ENCODE results near the gene BPHL.

The BPHL gene

DNA sequence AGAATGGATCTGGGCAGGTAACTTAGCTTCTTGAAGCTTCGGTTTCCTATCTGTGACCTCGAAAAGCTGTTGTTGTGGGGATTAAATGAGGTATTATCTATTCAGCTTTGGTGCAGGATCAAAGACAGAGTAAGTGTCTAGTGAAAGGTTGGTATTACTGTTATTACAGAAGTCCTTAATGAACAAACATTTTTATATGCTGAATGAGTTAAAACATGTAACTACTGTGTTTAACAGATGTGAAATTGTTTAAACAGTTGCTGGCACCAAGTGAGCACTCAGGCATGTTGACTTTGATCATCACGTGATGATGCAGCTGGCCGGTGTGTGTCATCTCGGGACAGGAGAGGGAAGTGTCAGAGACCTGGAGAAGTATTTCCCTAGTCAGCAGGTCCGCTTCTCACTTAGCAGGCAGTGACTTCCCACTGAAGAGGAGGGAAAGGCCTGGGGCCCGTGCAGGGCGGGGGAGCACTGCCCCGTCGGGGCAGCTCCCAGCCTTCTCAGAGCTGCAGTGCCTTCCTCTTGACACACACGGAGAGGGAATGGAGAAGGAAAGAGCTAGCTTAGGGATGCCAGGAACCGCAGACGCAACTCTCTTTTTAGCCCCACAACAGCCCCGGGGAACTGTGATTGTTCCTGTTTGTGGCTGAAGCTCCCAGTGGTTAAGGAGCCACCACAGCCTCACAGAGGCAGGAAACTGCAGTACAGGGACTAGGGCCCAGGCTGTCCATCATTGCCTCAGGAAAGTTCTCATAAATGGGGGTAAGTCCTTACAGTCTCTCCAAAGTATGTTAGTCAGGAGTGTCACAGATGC lies 20.8 kb downstream of the BPHL start:
- H3K36me3 Mint-ChIP-seq (ENCODE audit: low read depth) = peaks cover 74% of the 10 kb centered on the region
- H3K4me3 Mint-ChIP-seq = peak overlapping the region in 2 of 3 experiments; percentile 22 to 61
- no peaks in the 10 kb centered on the region for H3K27me3 Mint-ChIP-seq (ENCODE audit: low read depth)
- peak overlapping the region; percentile 3 to 86 (median 48) for H3K27ac Mint-ChIP-seq
- no peaks in the 10 kb centered on the region for H3K9me3 Mint-ChIP-seq
- TF ChIP-seq, protein P1, sequence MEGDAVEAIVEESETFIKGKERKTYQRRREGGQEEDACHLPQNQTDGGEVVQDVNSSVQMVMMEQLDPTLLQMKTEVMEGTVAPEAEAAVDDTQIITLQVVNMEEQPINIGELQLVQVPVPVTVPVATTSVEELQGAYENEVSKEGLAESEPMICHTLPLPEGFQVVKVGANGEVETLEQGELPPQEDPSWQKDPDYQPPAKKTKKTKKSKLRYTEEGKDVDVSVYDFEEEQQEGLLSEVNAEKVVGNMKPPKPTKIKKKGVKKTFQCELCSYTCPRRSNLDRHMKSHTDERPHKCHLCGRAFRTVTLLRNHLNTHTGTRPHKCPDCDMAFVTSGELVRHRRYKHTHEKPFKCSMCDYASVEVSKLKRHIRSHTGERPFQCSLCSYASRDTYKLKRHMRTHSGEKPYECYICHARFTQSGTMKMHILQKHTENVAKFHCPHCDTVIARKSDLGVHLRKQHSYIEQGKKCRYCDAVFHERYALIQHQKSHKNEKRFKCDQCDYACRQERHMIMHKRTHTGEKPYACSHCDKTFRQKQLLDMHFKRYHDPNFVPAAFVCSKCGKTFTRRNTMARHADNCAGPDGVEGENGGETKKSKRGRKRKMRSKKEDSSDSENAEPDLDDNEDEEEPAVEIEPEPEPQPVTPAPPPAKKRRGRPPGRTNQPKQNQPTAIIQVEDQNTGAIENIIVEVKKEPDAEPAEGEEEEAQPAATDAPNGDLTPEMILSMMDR (IDR thresholded peaks at IDR 0.05; ENCODE audit: unreplicated experiment in 3 of 3) = no peak
- H3K4me1 Mint-ChIP-seq = peaks cover 30% of the 10 kb centered on the region

DNA sequence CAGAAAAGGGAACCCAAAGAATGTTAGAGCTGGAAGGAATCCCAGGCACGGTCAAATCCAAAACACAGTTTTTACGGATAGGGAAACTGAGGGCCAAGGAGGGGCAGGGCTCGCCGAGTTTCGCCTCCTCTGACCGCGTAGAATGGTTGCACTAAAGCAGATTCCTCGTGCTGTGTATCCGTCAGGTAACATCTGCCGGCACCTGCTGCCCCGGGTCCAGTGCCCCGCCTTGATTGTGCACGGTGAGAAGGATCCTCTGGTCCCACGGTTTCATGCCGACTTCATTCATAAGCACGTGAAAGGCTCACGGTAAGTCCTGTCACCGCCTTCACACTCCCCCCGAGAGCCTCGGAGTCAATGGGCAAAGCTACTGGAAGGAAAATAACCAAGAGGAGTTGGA lies 21.7 kb downstream of the BPHL start:
- Mint-ChIP-seq H3K27ac (peak overlapping the region in 1 of 3 experiments; percentile 86), H3K27me3 (ENCODE audit: low read depth) (no peaks in the 10 kb centered on the region), H3K4me1 (peaks cover 26% of the 10 kb centered on the region), H3K4me3 (no peak overlapping the region), H3K36me3 (ENCODE audit: low read depth) (peaks cover 77% of the 10 kb centered on the region), H3K9me3 (no peaks in the 10 kb centered on the region)
- TF ChIP-seq, protein P1 (IDR thresholded peaks at IDR 0.05; ENCODE audit: unreplicated experiment in 3 of 3) = no peak

DNA sequence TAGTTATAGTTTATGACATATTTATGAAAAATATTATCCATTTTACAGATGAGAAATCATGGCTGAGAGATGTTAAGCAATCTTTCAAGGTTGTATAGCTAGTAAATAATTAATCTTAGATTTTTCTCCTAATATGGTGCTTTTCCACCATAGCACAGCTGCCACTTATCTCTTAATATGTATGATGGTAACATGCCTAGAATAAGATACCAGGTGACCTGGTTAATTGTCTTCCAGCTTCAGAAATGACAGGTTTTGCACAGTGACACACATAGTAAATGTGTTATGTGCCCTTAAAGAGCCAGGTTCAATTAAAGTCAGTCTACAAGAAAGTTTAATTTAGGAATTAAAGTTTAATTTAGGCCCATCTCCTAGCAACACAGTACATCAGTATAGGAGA lies 24.0 kb downstream of the BPHL start:
- peaks cover 68% of the 10 kb centered on the region for H3K36me3 Mint-ChIP-seq (ENCODE audit: low read depth)
- H3K4me1 Mint-ChIP-seq = peaks cover 14% of the 10 kb centered on the region

DNA sequence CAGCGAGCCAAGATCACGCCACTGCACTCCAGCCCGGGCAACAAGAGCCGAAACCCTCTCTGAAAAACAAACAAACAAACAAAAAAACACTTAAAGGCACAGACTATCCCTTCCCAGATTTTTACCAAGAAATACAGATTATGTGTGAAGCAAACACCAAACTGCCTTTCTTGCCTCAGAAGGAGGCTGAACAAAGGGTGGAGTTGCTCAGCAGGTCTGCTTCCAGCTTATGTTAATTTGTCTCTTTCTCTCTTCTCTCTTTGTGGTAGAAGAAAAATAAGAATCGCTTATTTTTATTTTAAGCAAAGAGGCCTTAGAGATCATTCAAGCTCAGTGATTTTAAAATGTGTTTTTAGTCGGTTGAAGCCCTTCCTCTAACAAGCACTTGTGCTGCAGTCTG lies 24.6 kb downstream of the BPHL start:
- H3K36me3 Mint-ChIP-seq (ENCODE audit: low read depth) = peaks cover 68% of the 10 kb centered on the region
- peaks cover 14% of the 10 kb centered on the region for H3K4me1 Mint-ChIP-seq
- H3K27me3 Mint-ChIP-seq (ENCODE audit: low read depth) = no peaks in the 10 kb centered on the region
- H3K27ac Mint-ChIP-seq = no peak overlapping the region
- H3K9me3 Mint-ChIP-seq = peaks cover 3% of the 10 kb centered on the region
- TF ChIP-seq, protein P1 (IDR thresholded peaks at IDR 0.05; ENCODE audit: unreplicated experiment in 3 of 3) = no peak
- H3K4me3 Mint-ChIP-seq = no peak overlapping the region

More for the DNA sequence above, 24.0 kb downstream of the BPHL start:
- Mint-ChIP-seq H3K9me3 (peaks cover 3% of the 10 kb centered on the region), H3K27me3 (ENCODE audit: low read depth) (no peaks in the 10 kb centered on the region), H3K4me3 (no peak overlapping the region), H3K27ac (no peak overlapping the region)
- TF ChIP-seq, protein P1 (IDR thresholded peaks at IDR 0.05; ENCODE audit: unreplicated experiment in 3 of 3) = no peak

DNA sequence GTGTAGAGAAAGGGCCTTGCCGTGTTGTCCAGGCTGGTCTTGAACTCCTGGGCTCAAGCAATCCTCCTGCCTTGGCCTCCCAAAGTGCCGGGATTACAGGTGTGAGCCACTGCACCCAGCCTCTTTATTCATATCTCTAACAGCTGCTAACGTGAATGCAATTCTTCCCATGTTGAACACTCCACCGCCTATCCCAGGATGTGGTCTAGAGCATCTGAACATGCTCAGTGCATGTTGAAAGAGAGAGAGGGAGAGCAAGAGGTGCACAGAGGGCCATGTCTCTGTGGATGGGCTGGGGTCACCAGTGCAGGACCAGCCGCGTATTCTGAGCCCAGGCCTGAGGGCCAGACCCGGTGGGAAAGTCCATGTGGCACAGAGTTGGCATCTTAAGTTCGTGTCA lies 26.1 kb downstream of the BPHL start:
- TF ChIP-seq, protein P1 (IDR thresholded peaks at IDR 0.05; ENCODE audit: unreplicated experiment in 3 of 3) = no peak
- Mint-ChIP-seq H3K9me3 (peaks cover 3% of the 10 kb centered on the region), H3K27me3 (ENCODE audit: low read depth) (no peaks in the 10 kb centered on the region), H3K4me1 (peaks cover 3% of the 10 kb centered on the region), H3K27ac (no peak overlapping the region), H3K36me3 (ENCODE audit: low read depth) (peaks cover 68% of the 10 kb centered on the region), H3K4me3 (no peak overlapping the region)
